Activated T-cell treated with anti-CD3 and anti-CD28 coated beads, Interleukin-2, amount 50 U/mL, for 4 hours (primary cell): ENCODE results near the gene IPO13. TPM values are rescaled to one million over a fixed set of nuclear protein-coding genes. Genes with fewer than 3 reads are reported as not detected.

Experiments used
- ATAC-seq, 2 donors: fragments of 200-7000 bp; cut with Tn5 transposase; one replicate each; pipeline ENCODE4 v1.10.0; 2021
- DNase-seq: peaks from one replicate; pipeline ENCODE4 v3.0.0-alpha.2; 2020
- H3K27me3 Mint-ChIP-seq: one replicate; pipeline ENCODE4 v1.8.0; 2021; ENCODE audit warnings: low read depth, mixed read lengths
- H3K36me3 Mint-ChIP-seq: one replicate; pipeline ENCODE4 v1.8.0; 2022; ENCODE audit warnings: mixed read lengths; ENCODE audit not compliant: insufficient read depth
- H3K4me1 Mint-ChIP-seq: one replicate; pipeline ENCODE4 v1.8.0; 2021; ENCODE audit warnings: low read depth, mixed read lengths
- H3K4me3 Mint-ChIP-seq: one replicate; pipeline ENCODE4 v1.8.0; 2021; ENCODE audit warnings: mild to moderate bottlenecking, moderate library complexity, mixed read lengths
- H3K9me3 Mint-ChIP-seq: one replicate; pipeline ENCODE4 v1.8.0; 2021; ENCODE audit warnings: mixed read lengths
- total RNA-seq, 3 donors: library from RNA; stranded (reverse); gene quantifications; one replicate each; pipeline ENCODE4 v1.2.1, GENCODE V29; 2021

The IPO13 gene
- total RNA-seq, 3 donors from 2014 or later: 27.5 to 31.9 (median 28.2) TPM

GRCh38 chr1:43935711-43936427, 10.9 kb upstream of the IPO13 start:
- Mint-ChIP-seq H3K9me3 (no peaks in the 10 kb centered on the region), H3K27me3 (peaks cover 37% of the 10 kb centered on the region), H3K4me3 (no peak overlapping the region), H3K36me3 (peaks cover 11% of the 10 kb centered on the region), H3K4me1 (peaks cover 12% of the 10 kb centered on the region)
- ATAC-seq (peak in 1 of 2 donors; percentile 6), DNase-seq (no peak)

DNA sequence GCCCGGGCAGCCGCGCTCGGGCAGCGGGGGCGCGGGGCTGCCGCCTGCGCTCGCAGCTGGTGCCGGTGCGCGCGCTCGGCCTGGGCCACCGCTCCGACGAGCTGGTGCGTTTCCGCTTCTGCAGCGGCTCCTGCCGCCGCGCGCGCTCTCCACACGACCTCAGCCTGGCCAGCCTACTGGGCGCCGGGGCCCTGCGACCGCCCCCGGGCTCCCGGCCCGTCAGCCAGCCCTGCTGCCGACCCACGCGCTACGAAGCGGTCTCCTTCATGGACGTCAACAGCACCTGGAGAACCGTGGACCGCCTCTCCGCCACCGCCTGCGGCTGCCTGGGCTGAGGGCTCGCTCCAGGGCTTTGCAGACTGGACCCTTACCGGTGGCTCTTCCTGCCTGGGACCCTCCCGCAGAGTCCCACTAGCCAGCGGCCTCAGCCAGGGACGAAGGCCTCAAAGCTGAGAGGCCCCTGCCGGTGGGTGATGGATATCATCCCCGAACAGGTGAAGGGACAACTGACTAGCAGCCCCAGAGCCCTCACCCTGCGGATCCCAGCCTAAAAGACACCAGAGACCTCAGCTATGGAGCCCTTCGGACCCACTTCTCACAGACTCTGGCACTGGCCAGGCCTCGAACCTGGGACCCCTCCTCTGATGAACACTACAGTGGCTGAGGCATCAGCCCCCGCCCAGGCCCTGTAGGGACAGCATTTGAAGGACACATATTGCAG, 10.2 kb upstream of the IPO13 start:
- Mint-ChIP-seq H3K4me3 (peak overlapping the region; percentile 67), H3K9me3 (no peaks in the 10 kb centered on the region), H3K36me3 (peaks cover 11% of the 10 kb centered on the region), H3K27me3 (peaks cover 37% of the 10 kb centered on the region), H3K4me1 (peaks cover 12% of the 10 kb centered on the region)
- peak; percentile 27 to 59 for ATAC-seq
- DNase-seq: no peak

GRCh38 chr1:43937179-43937865, 9.4 kb upstream of the IPO13 start:
- H3K27me3 Mint-ChIP-seq: peaks cover 37% of the 10 kb centered on the region
- H3K9me3 Mint-ChIP-seq: no peaks in the 10 kb centered on the region
- peaks cover 13% of the 10 kb centered on the region for H3K36me3 Mint-ChIP-seq
- H3K4me3 Mint-ChIP-seq: no peak overlapping the region
- H3K4me1 Mint-ChIP-seq: peaks cover 12% of the 10 kb centered on the region
- no peak for DNase-seq
- ATAC-seq: no peak

DNA sequence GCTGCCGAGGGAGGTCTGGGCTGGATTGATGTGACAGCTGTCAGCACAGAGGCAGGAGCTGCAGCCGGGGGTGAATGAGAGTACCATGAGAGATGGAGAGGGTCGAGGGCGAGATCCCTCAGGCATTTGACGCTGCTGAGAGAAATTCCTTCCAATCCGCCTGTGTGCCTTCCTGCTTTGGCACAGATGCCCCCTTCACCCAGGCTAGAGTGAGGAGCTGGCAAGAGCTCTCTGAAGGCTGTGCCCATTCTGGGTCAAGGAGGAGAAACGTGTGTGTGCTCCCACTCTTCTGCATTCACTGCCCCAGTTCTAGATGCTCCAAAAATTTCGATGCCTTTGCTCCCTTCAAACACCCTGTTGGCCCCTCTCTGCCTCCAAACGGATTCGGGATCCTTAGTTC, 8.4 kb upstream of the IPO13 start:
- H3K9me3 Mint-ChIP-seq: no peaks in the 10 kb centered on the region
- DNase-seq (no peak), ATAC-seq (no peak)
- H3K36me3 Mint-ChIP-seq: peaks cover 19% of the 10 kb centered on the region
- peaks cover 15% of the 10 kb centered on the region for H3K4me1 Mint-ChIP-seq
- peaks cover 30% of the 10 kb centered on the region for H3K27me3 Mint-ChIP-seq
- no peak overlapping the region for H3K4me3 Mint-ChIP-seq

DNA sequence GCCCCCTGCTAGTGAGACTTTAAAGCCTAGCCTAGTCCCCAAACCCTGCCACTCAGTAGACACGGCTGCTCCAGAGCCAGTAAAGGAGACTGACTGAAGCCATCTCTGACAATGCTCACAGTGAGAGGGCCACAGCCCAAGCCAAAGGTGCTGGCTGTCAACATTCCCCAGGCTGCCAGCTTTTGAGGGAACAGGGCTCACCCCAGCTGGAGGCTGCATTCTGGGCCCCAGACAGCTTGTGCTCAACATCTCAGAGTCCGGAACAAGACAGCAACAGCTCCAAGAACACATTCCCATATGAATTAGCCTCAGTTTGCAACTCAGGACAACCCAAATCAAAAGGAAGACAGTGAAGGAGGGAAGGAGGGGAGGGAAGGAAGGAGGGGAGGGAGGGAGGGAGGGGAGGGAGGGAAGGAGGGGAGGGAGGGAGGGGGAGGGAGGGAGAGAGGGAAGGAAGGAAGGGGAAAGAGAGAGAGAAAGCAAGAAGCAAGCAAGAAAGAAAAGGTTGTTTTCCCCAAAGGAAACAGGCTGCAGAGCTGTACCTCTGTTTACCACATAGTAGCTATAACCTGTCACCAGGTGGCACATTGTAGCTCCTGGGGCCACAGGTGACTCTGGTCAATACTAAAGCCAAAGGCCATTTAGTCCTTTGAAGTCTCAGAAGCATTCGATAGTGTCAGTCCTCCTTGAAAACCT, 7.7 kb upstream of the IPO13 start:
- peaks cover 19% of the 10 kb centered on the region for H3K36me3 Mint-ChIP-seq
- H3K27me3 Mint-ChIP-seq: peaks cover 26% of the 10 kb centered on the region
- peaks cover 12% of the 10 kb centered on the region for H3K4me1 Mint-ChIP-seq
- no peak overlapping the region for H3K4me3 Mint-ChIP-seq
- ATAC-seq (no peak), DNase-seq (no peak)
- H3K9me3 Mint-ChIP-seq: no peaks in the 10 kb centered on the region

DNA sequence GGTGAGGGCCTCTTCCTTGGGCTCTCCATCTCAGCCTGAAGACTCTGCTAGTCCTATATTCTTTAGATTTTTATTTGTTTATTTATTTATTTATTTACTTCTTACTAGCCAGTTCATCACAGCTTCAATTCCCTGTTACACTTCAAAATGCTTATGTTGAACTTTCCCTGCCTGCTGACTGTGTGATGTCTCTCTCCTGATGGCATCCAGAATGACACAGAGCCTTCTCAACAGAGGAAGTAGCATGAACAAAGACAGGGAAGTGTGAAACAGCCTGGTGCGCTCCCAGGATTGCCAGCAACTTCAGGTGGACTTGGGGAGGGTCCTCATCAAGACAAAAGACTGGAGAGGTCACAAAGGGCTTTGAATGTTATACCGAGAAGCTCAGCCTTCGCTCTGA, 4.3 kb upstream of the IPO13 start:
- Mint-ChIP-seq H3K4me1 (peaks cover 27% of the 10 kb centered on the region), H3K27me3 (no peaks in the 10 kb centered on the region), H3K4me3 (no peak overlapping the region), H3K36me3 (peaks cover 21% of the 10 kb centered on the region), H3K9me3 (no peaks in the 10 kb centered on the region)
- DNase-seq: no peak
- no peak for ATAC-seq

DNA sequence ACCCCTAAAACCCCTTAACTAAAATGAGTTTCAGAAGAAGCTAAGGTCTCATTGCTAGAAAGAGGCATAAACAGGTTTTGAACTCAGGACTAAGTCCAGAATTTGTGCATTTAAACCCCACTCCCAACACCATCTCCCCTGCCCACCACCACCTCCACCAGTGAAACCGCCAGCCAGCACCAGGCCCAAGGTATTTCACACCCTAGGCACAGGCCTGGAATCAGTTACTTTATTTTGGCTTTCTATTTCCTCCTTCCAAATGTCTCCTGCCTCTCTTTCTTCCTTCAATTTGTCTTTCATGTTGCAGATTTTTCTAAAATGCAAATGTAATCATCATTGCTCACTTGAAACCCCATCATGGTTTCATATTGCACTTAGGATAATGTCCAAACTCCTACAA, 1.9 kb upstream of the IPO13 start:
- ATAC-seq: no peak
- DNase-seq: no peak
- peaks cover 48% of the 10 kb centered on the region for H3K4me1 Mint-ChIP-seq
- H3K36me3 Mint-ChIP-seq: peaks cover 15% of the 10 kb centered on the region
- H3K9me3 Mint-ChIP-seq: no peaks in the 10 kb centered on the region
- H3K4me3 Mint-ChIP-seq: peak overlapping the region; percentile 93
- H3K27me3 Mint-ChIP-seq: no peaks in the 10 kb centered on the region

DNA sequence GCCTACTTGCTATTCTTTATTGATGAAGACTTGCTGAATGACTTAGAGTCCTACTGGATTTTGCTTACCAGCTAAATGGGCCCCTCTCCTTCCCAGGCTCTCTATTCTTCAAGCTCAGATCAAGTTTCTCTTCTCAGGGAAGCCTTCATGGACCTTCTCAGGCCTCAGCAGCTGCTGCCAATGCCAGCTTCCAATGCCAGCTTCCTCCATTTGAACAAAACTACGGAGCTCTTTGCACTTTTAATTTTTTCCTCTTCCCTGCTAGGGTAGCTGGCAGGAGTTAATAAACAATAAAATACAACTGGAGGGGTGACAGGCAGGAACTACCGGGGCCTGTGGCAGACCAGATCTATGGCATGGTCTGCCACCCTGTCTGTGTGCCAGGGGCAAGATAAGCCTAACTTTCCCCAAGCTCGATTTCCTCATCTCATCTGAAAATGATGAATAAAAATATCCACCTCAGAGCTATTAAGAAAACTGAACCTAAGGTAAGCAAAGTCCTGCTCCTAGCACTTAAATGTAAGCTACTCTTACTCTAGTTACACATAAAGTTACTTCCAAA, 995 bp upstream of the IPO13 start:
- H3K4me3 Mint-ChIP-seq: peak overlapping the region; percentile 93
- no peaks in the 10 kb centered on the region for H3K9me3 Mint-ChIP-seq
- H3K27me3 Mint-ChIP-seq: no peaks in the 10 kb centered on the region
- H3K4me1 Mint-ChIP-seq: peaks cover 52% of the 10 kb centered on the region
- ATAC-seq (no peak), DNase-seq (no peak)
- H3K36me3 Mint-ChIP-seq: peaks cover 18% of the 10 kb centered on the region

DNA sequence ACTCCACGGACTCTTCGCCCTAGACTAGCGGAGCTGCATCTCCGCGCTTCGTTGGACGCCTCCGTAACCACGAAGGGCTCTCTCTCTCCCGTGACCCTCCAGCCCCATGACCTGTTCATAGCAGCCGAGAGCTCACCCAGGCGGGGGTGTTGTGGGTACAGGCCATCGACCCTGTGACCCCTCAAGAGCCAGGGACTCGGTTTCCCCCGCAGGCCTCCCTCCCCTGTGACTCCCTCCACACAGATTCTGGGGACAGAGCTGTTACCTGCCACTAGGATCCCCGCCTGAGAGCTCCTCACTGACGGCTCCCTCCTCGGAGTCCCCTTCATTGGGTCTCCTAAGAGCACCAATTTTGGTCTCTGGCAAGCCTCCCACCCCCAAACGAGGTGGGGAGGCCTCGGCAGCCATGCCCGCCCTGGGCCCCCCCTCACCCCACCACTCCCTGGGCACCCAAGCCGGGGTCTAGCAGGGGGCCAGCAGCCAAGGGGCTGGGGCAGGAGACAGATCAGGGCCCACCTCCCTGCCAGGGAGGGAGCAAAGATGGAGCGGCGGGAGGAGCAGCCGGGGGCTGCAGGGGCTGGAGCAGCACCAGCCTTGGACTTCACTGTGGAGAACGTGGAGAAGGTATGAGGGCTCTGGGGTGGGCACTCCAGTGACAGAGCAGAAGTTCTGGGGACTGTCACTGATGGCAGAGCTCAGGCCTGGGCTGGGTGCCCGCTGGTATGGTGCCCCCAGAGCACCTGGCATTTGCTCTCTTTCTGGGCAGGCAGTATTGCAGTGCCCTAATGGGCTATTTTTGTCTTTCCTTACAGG, 517 bp downstream of the IPO13 start:
- no peaks in the 10 kb centered on the region for H3K27me3 Mint-ChIP-seq
- ATAC-seq (peak; percentile 2), DNase-seq (no peak)
- peaks cover 52% of the 10 kb centered on the region for H3K4me1 Mint-ChIP-seq
- H3K4me3 Mint-ChIP-seq: peak overlapping the region; percentile 93
- peaks cover 17% of the 10 kb centered on the region for H3K36me3 Mint-ChIP-seq
- no peaks in the 10 kb centered on the region for H3K9me3 Mint-ChIP-seq

DNA sequence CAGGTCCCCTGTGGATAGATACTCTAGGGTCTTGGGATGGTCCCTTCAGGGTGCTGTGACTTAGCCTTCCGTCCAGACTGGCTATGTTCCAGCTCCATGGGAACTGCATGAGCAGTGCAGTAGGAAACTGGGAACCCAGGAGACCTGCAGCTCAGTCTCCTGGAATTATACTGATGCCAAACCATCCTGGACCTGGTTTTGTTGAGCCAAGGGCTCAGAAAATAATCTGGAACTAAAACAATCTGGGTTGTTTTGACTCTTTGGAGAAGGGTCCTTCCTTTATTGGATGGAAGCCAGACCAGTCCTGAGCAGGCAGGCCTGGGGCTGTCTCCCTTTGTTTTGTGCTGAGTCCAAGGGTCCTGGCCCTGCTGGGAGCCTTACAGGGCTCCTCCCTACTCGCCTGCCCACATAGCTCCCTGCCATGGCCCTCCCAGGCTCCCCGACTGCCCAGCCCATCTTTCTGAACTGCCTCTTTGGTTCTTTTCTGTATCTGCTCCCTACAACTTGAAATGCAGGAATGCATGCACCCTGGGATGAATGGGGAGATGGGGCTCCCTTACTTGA, 1.2 kb downstream of the IPO13 start:
- peaks cover 50% of the 10 kb centered on the region for H3K4me1 Mint-ChIP-seq
- no peak for ATAC-seq
- no peaks in the 10 kb centered on the region for H3K27me3 Mint-ChIP-seq

GRCh38 chr1:43949678-43950077, 2.9 kb downstream of the IPO13 start:
- no peak overlapping the region for H3K4me3 Mint-ChIP-seq
- H3K36me3 Mint-ChIP-seq: peaks cover 12% of the 10 kb centered on the region
- ATAC-seq (no peak), DNase-seq (no peak)
- no peaks in the 10 kb centered on the region for H3K9me3 Mint-ChIP-seq
- no peaks in the 10 kb centered on the region for H3K27me3 Mint-ChIP-seq
- peaks cover 43% of the 10 kb centered on the region for H3K4me1 Mint-ChIP-seq

More for the DNA sequence above, 1.2 kb downstream of the IPO13 start:
- Mint-ChIP-seq H3K9me3 (no peaks in the 10 kb centered on the region), H3K36me3 (peaks cover 15% of the 10 kb centered on the region), H3K4me3 (peak overlapping the region; percentile 93)
- DNase-seq: no peak

DNA sequence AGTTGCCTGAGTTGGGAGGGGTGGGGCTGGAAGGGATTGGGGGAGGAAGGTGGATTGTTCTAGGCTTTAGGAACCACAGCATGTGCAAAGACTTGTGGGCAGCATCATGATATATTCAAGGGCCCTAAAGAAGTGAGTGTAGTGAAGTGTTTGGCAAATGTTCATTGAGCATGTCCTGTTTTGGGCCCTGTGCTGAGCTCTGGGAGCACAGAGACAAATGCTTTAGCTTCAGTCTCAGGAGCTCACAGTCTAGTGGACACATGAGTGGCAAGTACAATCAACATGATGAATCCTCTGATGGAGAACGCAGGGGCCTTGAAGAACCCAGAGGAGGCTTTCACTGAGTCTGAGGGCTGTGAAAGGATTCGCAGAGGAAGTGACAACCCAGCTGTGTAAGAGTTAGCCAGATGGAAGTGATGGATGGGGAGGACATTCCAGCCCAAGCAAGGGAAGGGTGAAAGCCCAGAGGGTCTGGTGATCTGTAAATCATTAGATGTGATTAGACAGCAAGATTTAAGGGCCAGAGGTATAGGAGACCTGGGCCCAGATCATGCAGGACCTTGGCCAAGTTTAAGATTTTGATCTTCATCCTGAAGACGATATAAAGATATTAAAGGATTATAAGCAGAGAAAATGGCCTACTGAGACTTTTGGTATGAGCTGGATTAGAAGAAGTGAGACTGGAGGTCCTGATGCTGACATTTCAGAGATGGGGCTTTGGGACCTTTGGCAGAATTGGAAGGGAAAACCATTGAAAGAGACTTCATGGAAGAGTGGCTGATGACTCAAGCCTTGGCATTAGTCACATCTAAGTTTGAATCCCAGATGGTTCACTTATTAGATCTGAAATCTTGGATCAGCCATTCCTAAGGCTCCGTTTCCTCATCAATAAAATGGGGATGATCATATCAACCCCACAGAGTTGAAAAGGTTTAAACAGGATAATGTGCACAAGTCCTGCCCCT, 4.6 kb downstream of the IPO13 start:
- no peak overlapping the region for H3K4me3 Mint-ChIP-seq

More for the DNA sequence above, 4.6 kb downstream of the IPO13 start:
- Mint-ChIP-seq H3K9me3 (no peaks in the 10 kb centered on the region), H3K4me1 (peaks cover 29% of the 10 kb centered on the region), H3K36me3 (peaks cover 9% of the 10 kb centered on the region), H3K27me3 (no peaks in the 10 kb centered on the region)
- DNase-seq (no peak), ATAC-seq (no peak)
